Smooth muscle cell (in vitro differentiated cells): ENCODE results near the gene CFI. TPM values are rescaled to one million over a fixed set of nuclear protein-coding genes. Genes with fewer than 3 reads are reported as not detected.

Source experiments
- DNase-seq: peaks from one replicate; lab custom pipeline; 2025; ENCODE audit not compliant: unreplicated experiment; lab: John Stamatoyannopoulos, UW
- H2AFZ ChIP-seq: fragments of 200-600 bp; sonication (generic); 2 replicates; pipeline ENCODE4 v1.6.0; 2016; ENCODE audit warnings: antibody characterized with exemption, low read depth, mild to moderate bottlenecking
- H3F3A ChIP-seq: fragments of 200-600 bp; sonication (generic); 2 replicates; pipeline ENCODE4 v1.6.0; 2017; ENCODE audit warnings: antibody characterized with exemption, low read depth
- H3K27ac ChIP-seq: fragments of 200-600 bp; sonication (generic); 2 replicates; pipeline ENCODE4 v1.5.1; 2016; ENCODE audit warnings: low read depth, mild to moderate bottlenecking
- H3K27me3 ChIP-seq: fragments of 200-600 bp; sonication (generic); 2 replicates; pipeline ENCODE4 v1.6.1; 2016; ENCODE audit warnings: low read depth, mild to moderate bottlenecking
- H3K36me3 ChIP-seq: fragments of 200-600 bp; sonication (generic); 2 replicates; pipeline ENCODE4 v1.5.1; 2016; ENCODE audit warnings: low read depth
- H3K4me1 ChIP-seq: fragments of 200-600 bp; sonication (generic); 2 replicates; pipeline ENCODE4 v1.5.1; 2016; ENCODE audit warnings: low read depth
- H3K4me2 ChIP-seq: fragments of 200-600 bp; sonication (generic); 2 replicates; pipeline ENCODE4 v1.6.0; 2016; ENCODE audit warnings: mild to moderate bottlenecking
- H3K4me3 ChIP-seq: fragments of 200-600 bp; sonication (generic); 2 replicates; pipeline ENCODE4 v1.5.1; 2016; ENCODE audit warnings: mild to moderate bottlenecking
- H3K79me2 ChIP-seq: fragments of 200-600 bp; sonication (generic); 2 replicates; pipeline ENCODE4 v1.6.0; 2016; ENCODE audit warnings: low read depth, mild to moderate bottlenecking
- H3K9ac ChIP-seq: fragments of 200-600 bp; sonication (generic); 2 replicates; pipeline ENCODE4 v1.6.0; 2016; ENCODE audit warnings: low read depth
- H3K9me3 ChIP-seq: fragments of 200-600 bp; sonication (generic); replicated peaks from 2 replicates; pipeline ENCODE4 v1.5.1; 2016; ENCODE audit warnings: low read depth
- H4K20me1 ChIP-seq: fragments of 200-600 bp; sonication (generic); 2 replicates; pipeline ENCODE4 v1.6.0; 2016; ENCODE audit warnings: low read depth
- CTCF ChIP-seq: fragments of 200-600 bp; sonication (generic); IDR thresholded peaks from 2 replicates; pipeline ENCODE4 v1.5.1; 2017; ENCODE audit warnings: borderline replicate concordance, mild to moderate bottlenecking, antibody characterized with exemption; ENCODE audit not compliant: insufficient read depth, poor library complexity, severe bottlenecking
- WGBS: methylation state at CpG from one replicate; pipeline ENCODE4 v1.1.7; 2016; ENCODE audit warnings: low lambda C conversion rate; 5-methylcytosine and 5-hydroxymethylcytosine counted together
- polyA plus RNA-seq: library from polyadenylated mRNA; unstranded; fragments of >200 nt; fragmentation: Nextera tagmentation; extraction: Ambion mirVana; gene quantifications from 2 replicates; pipeline ENCODE4 v1.2.1, GENCODE V29; 2016
- total RNA-seq: library from RNA; depleted of rRNA; stranded (reverse); fragments of >200 nt; gene quantifications from 2 replicates; pipeline ENCODE4 v1.2.3, GENCODE V29; 2014

CFI gene
- total and polyA plus RNA-seq, 2 experiments from 2014 or later, result 0.63 to 1.1 TPM

- H2AFZ ChIP-seq, result no peak overlapping the region
- H3K4me1 ChIP-seq, result no peaks in the 10 kb centered on the region
- H3K9ac ChIP-seq, result no peak overlapping the region
- no peaks in the 10 kb centered on the region for H3K27me3 ChIP-seq
- TF ChIP-seq CTCF, result no peak
- H3K27ac ChIP-seq, result no peak overlapping the region
- H3K79me2 ChIP-seq, result no peaks in the 10 kb centered on the region
- no peak for DNase-seq
- no peaks in the 10 kb centered on the region for H3K36me3 ChIP-seq
- 97% methylated on average over 1 of the region's 1 CpG for WGBS
- no peaks in the 10 kb centered on the region for H3F3A ChIP-seq
- no peak overlapping the region for H3K4me2 ChIP-seq
- no peaks in the 10 kb centered on the region for H3K9me3 ChIP-seq
- no peak overlapping the region for H3K4me3 ChIP-seq
- no peaks in the 10 kb centered on the region for H4K20me1 ChIP-seq
Observed at GRCh38 chr4:109748114-109748513, 53.7 kb downstream of the CFI start.

- no peak overlapping the region for H3K27ac ChIP-seq
- H3K27me3 ChIP-seq, result no peaks in the 10 kb centered on the region
- H3K4me2 ChIP-seq, result no peak overlapping the region
- no peak overlapping the region for H3K9ac ChIP-seq
- H3K9me3 ChIP-seq, result no peaks in the 10 kb centered on the region
- 91% methylated on average over 2 of the region's 2 CpGs for WGBS
- no peak for DNase-seq
- H3F3A ChIP-seq, result no peaks in the 10 kb centered on the region
- H3K36me3 ChIP-seq, result no peaks in the 10 kb centered on the region
- TF ChIP-seq CTCF, result no peak
- no peaks in the 10 kb centered on the region for H4K20me1 ChIP-seq
- no peaks in the 10 kb centered on the region for H3K4me1 ChIP-seq
- no peaks in the 10 kb centered on the region for H3K79me2 ChIP-seq
- no peak overlapping the region for H3K4me3 ChIP-seq
- no peak overlapping the region for H2AFZ ChIP-seq
Observed at GRCh38 chr4:109746728-109747127, 55.1 kb downstream of the CFI start.

- Histone ChIP-seq H3K9me3 (no peaks in the 10 kb centered on the region), H3K4me1 (no peaks in the 10 kb centered on the region), H4K20me1 (no peaks in the 10 kb centered on the region), H3K36me3 (no peaks in the 10 kb centered on the region), H3K4me3 (no peak overlapping the region), H3K9ac (no peak overlapping the region), H3K4me2 (no peak overlapping the region), H3K27me3 (no peaks in the 10 kb centered on the region), H3K27ac (no peak overlapping the region), H3F3A (no peaks in the 10 kb centered on the region), H2AFZ (no peak overlapping the region), H3K79me2 (no peaks in the 10 kb centered on the region)
- no peak for DNase-seq
- no peak for TF ChIP-seq CTCF
Observed at GRCh38 chr4:109745830-109746229, 56.0 kb downstream of the CFI start.

GRCh38 chr4:109739547-109739946 lies 62.3 kb downstream of the CFI start:
- peaks cover 2% of the 10 kb centered on the region for H3K4me1 ChIP-seq
- no peak overlapping the region for H3K9ac ChIP-seq
- no peaks in the 10 kb centered on the region for H4K20me1 ChIP-seq
- TF ChIP-seq CTCF, result no peak
- H3K27me3 ChIP-seq, result no peaks in the 10 kb centered on the region
- no peak overlapping the region for H2AFZ ChIP-seq
- WGBS, result 28% methylated on average over 3 of the region's 3 CpGs
- no peak overlapping the region for H3K4me3 ChIP-seq
- H3K36me3 ChIP-seq, result no peaks in the 10 kb centered on the region
- no peak overlapping the region for H3K4me2 ChIP-seq
- H3F3A ChIP-seq, result no peaks in the 10 kb centered on the region
- no peaks in the 10 kb centered on the region for H3K79me2 ChIP-seq
- no peak for DNase-seq
- H3K27ac ChIP-seq, result no peak overlapping the region
- H3K9me3 ChIP-seq, result no peaks in the 10 kb centered on the region
